GM10266 (cell line): ENCODE measurements around the gene AGT.

Experiments used
- DNase-seq: peaks from one replicate; pipeline ENCODE4 v3.0.0; 2012; ENCODE audit errors: extremely low spot score
- TF ChIP-seq, protein P1 (sequence below): IDR thresholded peaks from 2 replicates; pipeline ENCODE4 v1.5.1; 2012; ENCODE audit warnings: mild to moderate bottlenecking, low read depth; ENCODE audit not compliant: control insufficient read depth, insufficient read depth; ENCODE audit errors: missing control alignments

AGT gene

DNA sequence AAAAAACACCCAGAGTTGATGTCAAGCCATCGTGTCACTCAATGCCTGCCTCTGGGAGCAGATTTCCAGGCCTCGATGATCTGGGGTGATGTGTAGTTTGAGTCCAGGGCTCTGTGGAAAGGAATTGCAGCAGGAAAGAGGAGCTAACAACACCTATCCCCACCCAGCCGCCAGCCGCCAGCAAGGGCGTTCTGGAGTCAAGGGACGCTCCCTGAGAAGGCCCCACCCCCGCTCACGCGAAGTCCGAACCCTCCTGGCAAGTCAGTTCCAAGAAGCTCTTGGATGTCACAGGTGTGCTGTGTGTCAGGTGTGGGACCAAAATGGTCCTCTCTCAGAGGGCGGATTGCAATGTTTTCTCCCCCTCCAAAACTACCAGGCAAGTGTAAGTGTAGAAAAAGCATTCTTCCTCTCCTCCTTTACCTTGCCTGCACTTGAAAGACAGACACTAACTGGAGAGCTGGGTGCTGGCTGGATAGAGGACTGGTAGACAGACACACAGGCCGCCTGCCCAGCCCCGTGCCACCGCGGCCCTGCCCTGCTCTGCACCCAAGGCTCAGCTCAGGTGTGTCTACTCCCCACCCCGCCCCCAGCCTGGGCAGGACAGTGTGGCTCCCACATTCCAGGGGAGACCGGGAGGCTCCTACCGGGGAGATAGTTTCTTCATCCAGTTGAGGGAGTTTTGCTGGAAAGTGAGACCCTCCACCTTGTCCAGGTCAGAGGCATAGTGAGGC lies 8.5 kb downstream of the AGT start:
- TF ChIP-seq, protein P1, sequence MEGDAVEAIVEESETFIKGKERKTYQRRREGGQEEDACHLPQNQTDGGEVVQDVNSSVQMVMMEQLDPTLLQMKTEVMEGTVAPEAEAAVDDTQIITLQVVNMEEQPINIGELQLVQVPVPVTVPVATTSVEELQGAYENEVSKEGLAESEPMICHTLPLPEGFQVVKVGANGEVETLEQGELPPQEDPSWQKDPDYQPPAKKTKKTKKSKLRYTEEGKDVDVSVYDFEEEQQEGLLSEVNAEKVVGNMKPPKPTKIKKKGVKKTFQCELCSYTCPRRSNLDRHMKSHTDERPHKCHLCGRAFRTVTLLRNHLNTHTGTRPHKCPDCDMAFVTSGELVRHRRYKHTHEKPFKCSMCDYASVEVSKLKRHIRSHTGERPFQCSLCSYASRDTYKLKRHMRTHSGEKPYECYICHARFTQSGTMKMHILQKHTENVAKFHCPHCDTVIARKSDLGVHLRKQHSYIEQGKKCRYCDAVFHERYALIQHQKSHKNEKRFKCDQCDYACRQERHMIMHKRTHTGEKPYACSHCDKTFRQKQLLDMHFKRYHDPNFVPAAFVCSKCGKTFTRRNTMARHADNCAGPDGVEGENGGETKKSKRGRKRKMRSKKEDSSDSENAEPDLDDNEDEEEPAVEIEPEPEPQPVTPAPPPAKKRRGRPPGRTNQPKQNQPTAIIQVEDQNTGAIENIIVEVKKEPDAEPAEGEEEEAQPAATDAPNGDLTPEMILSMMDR = no peak
- no peak for DNase-seq

DNA sequence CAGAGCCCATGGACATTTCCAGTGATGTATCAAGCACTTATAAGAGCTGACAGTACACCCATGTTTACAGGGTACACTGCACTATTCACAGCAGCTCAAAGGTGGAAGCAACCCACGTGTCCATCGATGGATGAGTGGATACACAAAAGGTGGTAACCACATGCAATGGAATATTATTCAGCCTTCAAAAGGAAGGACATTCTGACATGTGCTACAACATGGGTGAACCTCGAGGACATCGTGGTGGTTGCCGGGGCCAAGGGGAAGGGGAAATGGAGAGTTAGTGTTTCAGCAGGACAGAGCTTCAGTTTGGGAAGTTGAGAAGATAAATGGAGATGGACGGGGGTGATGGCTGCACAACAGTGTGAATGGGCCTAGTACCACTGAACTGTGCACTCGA lies 9.1 kb downstream of the AGT start:
- TF ChIP-seq, protein P1 = no peak

DNA sequence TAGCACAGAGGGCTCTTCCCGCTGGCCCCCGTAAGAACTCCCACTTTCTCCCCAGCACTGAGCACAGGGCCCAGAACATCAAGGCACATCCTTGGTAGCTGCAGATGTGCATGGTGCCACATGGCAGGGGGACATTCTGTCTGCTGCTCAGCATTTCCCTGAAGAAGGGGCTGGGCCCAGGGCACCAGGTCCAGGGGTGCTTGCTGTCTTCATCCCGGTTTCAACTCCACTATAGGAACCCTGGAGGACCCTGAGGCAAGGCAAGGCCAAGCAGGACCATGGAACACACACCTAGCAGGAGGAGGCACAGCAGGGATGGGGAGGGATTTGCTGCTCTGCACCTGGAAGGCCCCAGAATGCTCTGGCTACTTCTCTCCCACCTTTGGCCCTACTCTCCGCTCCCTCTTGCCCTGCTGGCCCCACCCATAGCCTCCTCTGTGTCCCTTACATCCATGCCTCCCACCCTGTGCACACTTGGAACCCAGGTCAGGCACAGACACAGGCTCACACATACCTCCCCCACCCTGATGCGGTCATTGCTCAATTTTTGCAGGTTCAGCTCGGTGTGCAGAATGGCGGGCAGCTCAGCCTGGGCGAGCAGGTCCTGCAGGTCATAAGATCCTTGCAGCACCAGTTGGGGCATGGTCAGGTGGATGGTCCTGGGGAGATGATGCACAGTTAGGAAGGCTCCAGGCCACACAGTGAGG lies 10.1 kb downstream of the AGT start:
- TF ChIP-seq, protein P1 = no peak
- no peak for DNase-seq

More for the DNA sequence above, 9.1 kb downstream of the AGT start:
- no peak for DNase-seq

DNA sequence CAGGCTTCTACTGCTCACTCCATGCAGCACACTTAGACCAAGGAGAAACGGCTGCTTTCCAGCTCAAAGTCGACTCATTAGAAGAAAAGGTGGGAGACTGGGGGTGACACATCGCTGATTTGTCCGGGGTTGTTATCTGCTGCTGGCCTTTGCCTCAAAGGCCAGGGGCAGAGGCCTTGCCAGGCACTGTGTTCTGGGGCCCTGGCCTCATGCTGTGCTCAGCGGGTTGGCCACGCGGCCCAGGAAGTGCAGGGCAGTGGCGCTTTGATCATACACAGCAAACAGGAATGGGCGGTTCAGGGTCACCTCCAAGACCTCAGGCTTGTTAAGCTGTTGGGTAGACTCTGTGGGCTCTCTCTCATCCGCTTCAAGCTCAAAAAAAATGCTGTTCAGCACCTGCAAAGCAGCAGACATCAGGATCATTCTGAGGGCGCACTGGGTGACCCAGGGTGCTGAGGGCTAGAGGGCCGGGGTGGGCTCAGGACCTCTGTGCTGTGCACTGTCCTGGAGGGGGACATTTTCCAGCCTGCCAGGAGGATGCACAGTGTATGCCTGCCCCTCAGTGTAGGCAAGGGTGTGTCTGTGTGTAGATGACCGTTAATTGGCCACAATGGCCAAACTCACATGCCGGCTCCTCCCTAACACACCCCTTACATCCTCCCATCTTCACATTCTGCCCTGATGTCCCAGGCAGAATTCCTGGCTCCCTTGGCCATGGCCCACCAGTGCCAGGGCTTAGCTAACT lies 10.8 kb downstream of the AGT start:
- TF ChIP-seq, protein P1 = no peak
- no peak for DNase-seq

DNA sequence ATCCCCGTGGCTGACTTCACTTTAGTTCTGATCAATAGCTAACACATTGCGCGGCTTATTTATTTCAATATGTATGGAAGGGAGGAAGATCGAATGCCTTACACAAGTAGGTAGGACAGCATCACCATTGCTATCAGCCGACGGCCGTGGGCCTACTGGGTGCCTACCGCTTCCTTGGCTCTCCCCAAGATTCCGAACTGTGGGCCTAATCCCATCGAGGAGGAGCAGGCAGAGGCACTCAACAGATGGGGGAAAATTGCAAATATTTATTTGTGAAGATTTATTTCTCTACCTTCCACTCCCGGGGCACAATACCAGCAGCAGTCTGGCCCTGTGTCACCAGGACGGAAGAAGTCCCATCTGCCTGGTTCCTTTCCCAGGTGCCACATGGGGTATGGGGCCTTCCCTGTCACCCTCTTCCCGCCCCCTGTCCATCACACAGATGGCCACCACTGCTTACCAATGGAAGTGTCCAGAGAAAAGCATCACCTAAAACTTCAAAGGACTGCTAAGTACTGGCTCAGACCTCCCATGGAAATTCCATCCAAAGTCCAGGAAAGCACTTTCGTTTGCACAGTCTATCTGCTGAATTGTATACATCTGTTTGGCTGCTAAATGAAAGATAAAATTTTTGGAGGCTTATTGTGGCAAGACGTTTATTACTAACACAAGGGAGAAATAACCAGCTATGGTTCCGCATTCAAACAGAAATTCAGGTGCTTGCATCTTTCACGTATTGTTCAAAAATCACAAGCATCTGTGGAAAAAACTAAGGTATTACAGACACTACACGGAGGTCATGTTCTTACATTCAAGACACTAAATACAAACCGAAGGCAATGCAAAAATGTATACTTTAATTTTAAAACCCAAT lies 11.8 kb downstream of the AGT start:
- TF ChIP-seq, protein P1 = no peak
- no peak for DNase-seq

DNA sequence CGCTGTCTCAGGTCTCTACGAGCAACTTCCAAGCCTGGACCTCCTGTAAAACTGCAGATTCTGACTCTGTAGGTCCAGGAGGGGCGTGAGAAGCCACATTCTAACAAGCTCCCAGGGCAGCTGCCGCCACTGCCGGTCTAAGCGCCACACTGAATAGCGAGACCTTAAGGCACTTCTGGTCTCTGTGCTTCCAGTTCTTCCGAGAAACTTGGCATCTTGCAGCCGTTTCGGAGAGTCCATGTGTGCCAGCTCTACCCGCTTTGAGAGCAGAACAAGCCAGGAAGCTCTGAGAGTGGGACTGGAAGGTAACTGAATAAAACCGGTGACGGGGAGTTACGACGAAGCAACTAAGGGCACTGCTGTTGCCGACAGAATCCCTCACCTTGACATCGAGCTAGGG lies 12.5 kb downstream of the AGT start:
- TF ChIP-seq, protein P1 = no peak

More for the DNA sequence above, 12.5 kb downstream of the AGT start:
- no peak for DNase-seq
